ENCODE measurements around the gene SH3BGRL3. TPM values are rescaled to one million over a fixed set of nuclear protein-coding genes. Genes with fewer than 3 reads are reported as not detected.

Gene SH3BGRL3
- total RNA-seq, 1 donor from 2014 or later = 55.0 TPM

DNA sequence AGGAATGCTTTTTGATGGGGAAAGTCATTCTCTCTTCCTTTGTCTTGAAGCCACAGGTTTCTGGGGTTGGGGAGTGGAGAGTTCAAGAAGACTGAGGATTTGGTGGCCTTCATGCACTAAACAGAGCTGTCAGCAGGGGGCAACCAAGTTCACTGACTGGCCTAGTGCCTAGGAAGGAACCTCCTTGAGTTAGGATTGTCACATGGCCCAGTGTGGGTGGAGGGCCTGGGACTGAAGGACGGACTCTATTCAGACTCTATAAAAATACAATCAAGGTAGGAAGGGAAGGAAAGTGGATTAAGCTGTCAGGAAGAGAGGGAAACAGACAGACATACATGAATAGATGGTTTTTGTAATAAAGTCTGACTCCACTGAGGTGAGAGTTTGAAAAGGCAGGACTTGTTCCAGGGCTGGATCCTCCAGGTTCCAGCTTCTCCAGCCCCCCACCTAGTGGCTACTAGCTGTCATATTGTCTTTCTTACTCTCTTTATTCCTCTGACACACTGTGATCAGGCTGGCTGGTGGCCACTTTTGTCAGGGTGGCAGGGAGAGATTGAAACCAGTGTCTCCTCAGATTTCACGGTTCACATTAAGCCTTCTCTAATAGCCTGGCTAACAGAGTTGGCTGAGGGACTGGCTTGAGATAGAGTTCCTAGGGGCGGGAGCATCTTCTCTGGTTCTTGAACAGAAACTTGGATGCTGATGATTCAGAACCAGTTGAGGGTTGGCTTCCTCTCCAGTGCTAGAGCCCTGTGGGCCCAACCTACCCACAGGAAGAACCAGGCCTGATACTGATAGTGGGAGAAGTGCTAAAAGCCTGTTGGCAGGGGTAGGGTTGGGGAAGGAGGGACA is 4.1 kb upstream of the SH3BGRL3 start:
- peak; percentile 91 for DNase-seq (ENCODE audit: low spot score)
- intact Hi-C loops (cut with DNase I) = loop anchor here (1.0 kb wide), 1 partner anchor 45 kb away; no protein-coding TSS in a partner anchor

DNA sequence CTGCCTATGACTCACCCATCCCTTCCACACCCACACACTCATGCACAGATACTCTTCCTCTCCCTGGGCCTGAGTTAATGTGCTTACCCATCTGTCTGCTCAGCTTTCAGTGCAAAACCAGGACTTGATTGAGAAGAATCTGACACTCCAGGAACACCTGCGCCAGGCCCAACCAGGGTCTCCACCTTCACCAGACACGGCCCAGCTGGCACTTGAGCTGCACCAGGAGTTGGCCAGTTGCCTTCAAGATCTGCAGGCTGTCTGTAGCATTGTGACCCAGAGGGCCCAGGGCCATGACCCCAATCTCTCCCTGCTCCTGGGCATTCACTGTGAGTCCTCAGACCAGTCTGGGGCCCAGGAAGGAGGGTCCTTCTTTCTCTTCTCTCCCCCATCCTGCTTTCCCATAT is 3.5 kb upstream of the SH3BGRL3 start:
- intact Hi-C loops (cut with DNase I) = no loop called here

DNA sequence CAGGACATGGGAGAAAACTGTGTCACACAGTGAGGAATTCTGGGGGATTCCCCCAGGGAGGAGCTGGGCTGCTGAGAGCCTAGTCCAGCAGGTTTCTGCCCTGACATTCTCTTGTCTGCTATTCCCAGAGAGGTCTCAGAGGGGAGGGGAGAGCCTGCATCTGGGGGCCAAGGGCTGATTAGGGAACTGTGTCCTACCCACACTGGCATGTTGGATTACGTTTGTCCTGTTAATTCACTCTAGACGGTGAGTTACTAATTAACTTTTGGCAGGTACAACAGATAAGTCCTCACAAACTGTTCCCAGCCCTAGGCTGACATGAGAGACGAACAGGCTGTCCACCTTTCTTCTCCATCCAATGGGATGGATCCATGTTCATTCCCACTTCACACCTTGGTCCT is 2.6 kb upstream of the SH3BGRL3 start:
- intact Hi-C loops (cut with DNase I) = no loop called here
- no peak for DNase-seq (ENCODE audit: low spot score)

More for the DNA sequence above, 3.5 kb upstream of the SH3BGRL3 start:
- DNase-seq (ENCODE audit: low spot score) = no peak

DNA sequence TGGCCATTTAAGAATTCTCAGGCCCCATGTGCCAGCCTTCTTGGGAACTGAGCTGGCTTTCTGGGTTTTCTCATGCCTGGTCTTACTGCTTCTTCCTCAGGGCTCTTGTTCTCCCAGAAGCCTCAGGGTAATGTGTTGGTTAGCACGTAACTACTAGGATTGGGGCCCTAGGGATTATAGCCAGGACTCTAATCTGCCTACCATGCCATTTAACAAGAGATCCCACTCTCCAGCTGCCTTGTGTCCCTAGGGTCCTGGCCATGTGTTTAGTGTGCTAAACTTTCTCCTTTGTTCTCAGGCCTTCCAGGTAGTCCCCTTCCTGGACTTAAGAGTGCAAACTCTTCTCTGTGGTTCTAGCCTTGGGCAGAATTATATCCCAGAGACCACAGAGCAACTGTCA is 2.2 kb upstream of the SH3BGRL3 start:
- intact Hi-C loops (cut with DNase I) = no loop called here
- no peak for DNase-seq (ENCODE audit: low spot score)

DNA sequence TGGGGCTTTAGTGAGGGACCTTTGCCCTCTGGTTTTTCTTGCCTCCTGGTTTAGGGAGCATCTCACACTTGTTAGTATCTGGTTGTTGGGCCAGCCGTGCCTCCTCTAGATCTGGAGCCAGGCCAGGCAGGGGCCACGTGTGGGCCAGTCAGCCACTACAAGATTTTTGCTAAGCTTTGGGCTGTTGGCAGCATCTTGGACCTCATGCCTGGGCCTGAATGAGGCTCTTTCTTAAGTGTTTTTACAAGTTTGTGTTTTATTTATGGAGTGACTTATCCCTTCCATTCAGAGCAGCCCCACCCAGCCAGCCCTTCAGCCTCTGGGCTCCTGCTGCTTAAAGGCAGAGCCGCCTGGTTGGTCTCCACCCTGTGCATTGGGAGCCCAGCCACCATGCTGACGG is 1.6 kb upstream of the SH3BGRL3 start:
- no peak for DNase-seq (ENCODE audit: low spot score)
- intact Hi-C loops (cut with DNase I) = no loop called here

DNA sequence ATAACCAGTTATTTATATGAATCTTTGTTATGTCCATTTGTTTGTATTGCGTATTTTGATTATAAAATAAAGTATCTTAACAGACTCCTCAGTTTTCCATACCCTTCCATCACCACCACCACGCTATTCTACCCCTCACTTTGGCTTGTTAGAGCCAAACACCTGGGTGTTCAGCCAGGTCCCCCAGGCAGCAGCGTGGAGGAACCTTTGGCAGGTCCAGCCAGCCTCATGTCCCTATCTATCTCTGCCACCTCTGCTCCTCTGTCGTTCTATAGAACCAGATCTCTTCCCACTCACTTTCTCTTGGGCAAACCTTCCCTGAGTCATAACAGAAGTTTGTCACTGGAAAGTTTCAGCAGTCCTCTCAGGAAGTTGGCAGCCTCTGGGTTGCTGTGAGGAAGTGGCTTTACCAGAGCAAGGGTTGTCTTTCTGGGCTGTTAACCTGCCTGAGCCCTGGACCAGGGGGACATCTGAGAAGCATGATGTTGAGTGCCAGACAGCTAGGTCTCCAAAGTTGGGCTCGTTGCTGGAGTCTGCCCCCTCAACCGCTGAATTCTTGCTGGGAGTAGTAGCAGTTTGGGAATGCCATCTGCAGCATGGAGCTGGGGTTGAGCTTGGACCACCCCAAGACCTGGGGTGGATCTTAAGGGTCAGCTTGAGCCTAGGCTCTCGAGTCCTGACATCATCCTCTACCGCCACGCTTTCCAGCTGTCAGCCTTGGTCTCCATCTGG is 996 bp upstream of the SH3BGRL3 start:
- no peak for DNase-seq (ENCODE audit: low spot score)
- intact Hi-C loops (cut with DNase I) = no loop called here

DNA sequence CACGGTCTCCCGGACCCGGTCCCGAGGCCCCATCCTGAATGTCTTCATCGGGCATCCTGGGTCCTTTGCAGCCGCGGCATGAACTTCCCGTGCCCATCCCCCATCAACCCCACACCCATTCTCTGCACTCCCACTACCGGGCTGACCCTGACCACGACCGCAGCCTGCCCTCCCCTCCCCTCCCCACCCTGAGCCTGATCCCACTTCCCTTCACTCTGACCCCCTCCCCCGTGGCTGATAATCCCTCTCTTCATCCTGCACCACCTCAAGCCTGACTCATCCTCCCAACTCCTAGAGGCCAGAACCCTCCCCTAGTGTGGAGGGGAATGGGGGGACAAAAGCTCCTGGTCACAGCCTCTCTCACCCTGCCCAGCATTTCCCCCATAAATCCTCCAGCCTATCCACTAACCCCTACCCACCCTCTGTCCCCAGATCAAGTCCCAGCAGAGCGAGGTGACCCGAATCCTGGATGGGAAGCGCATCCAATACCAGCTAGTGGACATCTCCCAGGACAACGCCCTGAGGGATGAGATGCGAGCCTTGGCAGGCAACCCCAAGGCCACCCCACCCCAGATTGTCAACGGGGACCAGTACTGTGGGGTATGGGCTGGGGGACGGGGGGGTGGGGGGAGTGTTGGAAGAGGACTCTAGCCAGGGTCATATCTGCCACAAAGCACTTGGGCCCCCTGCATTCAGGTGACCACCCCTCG is 602 bp downstream of the SH3BGRL3 start:
- intact Hi-C loops (cut with DNase I) = no loop called here

DNA sequence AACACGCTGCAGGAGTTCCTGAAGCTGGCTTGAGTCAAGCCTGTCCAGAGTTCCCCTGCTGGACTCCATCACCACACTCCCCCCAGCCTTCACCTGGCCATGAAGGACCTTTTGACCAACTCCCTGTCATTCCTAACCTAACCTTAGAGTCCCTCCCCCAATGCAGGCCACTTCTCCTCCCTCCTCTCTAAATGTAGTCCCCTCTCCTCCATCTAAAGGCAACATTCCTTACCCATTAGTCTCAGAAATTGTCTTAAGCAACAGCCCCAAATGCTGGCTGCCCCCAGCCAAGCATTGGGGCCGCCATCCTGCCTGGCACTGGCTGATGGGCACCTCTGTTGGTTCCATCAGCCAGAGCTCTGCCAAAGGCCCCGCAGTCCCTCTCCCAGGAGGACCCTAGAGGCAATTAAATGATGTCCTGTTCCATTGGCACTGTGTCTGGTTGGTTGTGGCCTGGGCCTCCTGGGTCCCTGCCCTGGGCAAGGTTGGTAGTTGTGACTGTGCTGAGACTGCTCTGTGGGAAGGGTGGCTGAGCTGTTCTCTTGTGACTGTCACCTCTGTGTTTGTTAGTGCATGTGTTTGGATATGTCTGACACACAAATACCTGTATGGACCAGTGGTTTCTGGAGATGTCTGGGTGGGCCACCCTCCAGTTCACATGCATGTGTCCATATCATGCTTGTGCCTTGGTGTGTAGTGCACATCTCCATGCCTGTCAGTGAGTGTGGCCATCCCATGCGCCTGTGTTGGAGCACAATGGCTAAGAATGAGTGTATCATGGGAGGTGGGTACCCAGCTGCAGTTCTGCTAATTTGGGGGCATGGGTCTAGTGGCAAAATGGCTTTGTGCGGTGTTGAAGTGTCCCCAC is 1.4 kb downstream of the SH3BGRL3 start:
- intact Hi-C loops (cut with DNase I) = no loop called here

More for the DNA sequence above, 602 bp downstream of the SH3BGRL3 start:
- no peak for DNase-seq (ENCODE audit: low spot score)

DNA sequence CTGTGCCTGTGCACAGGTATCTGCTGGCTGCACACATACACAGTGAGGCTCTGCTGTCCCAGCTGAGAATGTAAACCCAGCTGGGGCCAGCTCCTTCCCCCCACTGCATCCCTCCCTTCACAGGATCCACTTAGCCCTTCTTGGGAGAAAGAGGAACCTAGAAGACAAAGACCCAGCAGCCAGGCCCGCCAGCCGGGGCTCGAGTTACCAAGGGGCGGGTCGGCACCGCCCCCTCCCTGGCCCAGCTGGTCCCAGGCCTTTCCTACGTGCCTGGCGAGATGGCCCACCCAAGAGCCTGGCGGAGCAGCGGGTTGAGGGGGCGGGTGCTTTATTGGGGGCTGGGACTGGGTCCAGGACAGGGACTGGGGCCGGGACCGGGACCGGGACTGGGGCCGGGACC is 2.1 kb downstream of the SH3BGRL3 start:
- intact Hi-C loops (cut with DNase I) = loop anchor here (1.0 kb wide), 1 partner anchor 9 kb away; no protein-coding TSS in a partner anchor

More for the DNA sequence above, 1.4 kb downstream of the SH3BGRL3 start:
- DNase-seq (ENCODE audit: low spot score) = no peak

DNA sequence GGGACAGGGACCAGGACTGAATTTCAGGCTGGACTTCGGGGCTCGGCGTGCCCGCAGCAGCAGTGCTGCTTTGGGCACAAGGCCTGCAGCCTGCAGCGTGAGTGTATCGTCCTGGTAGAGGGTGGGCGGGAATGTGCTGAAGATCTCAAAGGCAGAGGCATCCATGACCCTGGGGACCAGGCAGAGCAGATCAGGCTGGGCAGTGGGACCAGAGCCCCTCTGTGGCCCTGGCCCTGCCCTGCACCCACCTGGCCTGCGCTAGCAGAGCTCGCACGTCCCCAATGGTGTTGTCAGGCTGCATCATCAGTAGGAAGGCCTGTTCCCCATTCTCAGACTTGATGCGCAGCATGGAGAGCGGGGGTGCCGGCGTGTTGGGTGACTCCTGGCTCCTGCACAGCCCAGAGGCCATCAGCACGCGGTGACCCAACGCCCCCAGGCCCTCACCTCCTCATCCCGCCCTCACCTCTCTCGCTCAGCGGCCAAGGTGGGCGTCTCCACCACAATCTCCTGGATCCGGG is 2.6 kb downstream of the SH3BGRL3 start:
- intact Hi-C loops (cut with DNase I) = loop anchor here (1.0 kb wide), 1 partner anchor 9 kb away; no protein-coding TSS in a partner anchor
- DNase-seq (ENCODE audit: low spot score) = no peak

More for the DNA sequence above, 2.1 kb downstream of the SH3BGRL3 start:
- no peak for DNase-seq (ENCODE audit: low spot score)

DNA sequence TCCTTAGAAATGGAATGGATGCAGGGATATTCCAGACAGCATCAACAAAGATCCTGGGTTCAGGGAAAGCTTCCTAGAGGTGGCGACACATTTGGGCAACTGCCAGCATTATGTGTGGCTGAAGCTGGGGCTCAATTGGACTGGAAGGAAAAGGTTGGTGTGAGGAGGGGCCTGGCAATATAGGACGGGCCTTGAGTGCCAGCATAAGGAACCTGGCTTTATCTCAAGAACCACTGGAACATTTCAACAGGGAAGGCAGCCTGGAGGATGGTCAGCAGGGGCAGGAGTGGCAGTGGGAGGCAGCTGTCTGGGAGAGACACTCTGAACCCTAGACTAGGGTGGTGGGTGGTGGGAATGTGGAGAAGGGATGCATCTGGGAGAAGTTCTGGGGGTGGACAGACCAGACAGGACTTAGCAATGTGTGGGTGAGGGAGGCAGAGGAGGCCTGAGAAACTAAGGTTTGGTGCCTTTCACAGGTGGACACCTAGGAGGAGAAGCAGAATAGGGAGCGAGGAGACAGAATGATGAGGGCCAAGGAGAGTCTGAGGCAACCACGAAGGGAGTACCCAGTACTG is 3.5 kb downstream of the SH3BGRL3 start:
- intact Hi-C loops (cut with DNase I) = no loop called here

DNA sequence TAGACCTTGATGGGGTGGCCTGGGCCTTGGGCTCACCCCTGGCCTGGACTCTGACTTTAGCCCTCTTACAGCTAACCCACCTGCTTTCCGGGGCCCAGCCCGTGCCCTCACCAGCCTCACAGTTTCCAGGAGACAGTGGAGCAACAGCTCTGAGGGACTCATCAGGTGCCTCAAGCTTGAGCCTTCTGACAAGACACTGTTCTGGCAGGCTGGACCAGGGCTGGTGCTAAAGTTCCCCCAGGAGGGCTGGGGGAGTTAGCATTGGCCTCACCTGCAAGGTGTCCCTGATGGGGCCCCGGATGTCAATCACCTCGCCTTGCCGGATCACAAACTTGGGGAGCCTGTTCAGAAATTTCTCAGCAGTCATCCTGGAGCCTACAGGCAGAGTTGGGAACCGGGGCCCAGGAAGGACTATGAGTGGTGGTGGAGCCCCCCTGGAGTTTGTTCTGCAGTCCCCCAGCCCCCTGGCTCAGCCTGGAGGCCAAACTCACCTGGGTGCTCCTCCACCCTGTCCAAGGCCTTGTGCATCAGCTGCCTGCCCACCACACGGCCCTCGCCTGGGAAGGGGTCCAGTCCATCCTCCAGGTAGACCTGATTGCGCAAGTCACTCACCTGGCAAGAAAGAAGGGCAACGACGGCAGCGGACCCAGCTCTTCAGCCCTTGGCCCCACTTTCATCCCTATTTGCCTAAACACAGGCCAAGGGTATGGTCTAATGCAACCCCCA is 4.1 kb downstream of the SH3BGRL3 start:
- peak; percentile 75 for DNase-seq (ENCODE audit: low spot score)

More for the DNA sequence above, 3.5 kb downstream of the SH3BGRL3 start:
- no peak for DNase-seq (ENCODE audit: low spot score)

DNA sequence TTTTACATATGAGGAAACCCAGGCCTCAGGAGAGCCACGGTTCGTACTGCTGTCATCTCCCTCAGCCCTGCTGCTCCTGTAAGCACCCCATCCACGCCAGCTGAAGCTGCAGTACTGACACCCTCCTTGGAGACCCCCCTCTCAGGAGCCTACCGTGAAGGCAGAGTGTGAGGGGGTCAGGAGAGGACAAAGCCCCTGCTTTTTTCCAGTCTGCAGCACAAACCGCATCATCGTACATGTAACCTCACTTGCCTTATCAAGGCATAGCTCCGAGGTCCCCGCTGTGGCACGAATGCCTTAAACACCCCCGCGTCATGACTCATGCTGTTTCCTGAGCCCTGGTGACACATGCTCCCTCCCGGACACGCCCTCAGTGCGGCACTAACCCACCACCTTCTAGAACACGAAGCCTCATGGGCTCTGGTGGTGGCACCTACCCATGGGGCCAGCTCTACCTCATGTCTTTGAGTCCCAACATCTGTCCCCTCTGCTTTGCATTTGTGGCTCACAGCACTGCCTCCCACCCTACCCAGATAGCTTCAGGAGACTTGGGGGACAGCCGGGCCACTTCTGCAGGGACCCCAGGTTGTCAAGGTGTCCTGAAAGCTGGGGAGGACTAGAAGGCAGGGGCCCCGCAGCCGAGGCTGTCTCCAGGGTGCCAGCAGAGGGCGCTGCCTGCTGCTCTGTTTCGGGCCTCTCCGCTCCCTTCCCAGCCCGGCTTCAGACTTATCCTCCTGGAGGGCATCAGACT is 4.9 kb downstream of the SH3BGRL3 start:
- intact Hi-C loops (cut with DNase I) = loop anchor here (5.0 kb wide), 1 partner anchor 78 kb away; no protein-coding TSS in a partner anchor
- peak; percentile 87 for DNase-seq (ENCODE audit: low spot score)

More for the DNA sequence above, 4.1 kb downstream of the SH3BGRL3 start:
- intact Hi-C loops (cut with DNase I) = no loop called here

DNA sequence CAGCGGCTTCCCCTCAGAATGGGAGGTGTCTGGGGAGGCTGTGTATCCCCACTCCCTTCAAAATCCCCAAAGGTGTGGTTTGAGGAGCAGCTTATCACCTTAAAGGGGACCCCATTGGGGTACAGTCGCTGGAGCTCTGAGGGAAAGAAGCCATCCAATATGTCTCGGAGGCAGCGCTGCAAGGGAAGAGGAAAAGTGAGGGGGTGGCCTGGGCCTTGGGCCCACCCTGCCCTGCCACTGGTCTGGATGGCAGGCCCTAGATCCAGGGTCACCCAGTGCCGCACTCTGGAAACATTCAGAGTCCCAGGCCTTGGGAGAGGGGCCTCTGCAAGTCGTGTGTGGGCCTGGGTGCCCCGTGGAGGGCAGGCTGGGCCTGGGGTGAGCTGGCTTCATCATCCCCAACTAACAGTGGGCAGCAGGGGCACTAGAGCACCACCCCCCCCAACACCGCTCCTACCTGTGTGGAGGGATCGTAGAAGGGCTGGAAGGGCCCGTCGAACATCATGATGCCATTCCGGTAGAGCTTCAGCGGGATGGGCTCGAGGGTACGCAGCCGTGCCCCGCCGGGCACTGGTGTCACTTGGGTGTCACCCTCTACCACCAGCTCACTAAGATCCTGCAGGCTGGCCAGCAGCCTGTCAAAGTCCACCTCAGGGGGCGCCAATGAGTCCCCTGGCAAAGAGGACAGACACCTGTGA is 5.6 kb downstream of the SH3BGRL3 start:
- no peak for DNase-seq (ENCODE audit: low spot score)
- intact Hi-C loops (cut with DNase I) = loop anchor here (5.0 kb wide), 1 partner anchor 77 kb away; no protein-coding TSS in a partner anchor

DNA sequence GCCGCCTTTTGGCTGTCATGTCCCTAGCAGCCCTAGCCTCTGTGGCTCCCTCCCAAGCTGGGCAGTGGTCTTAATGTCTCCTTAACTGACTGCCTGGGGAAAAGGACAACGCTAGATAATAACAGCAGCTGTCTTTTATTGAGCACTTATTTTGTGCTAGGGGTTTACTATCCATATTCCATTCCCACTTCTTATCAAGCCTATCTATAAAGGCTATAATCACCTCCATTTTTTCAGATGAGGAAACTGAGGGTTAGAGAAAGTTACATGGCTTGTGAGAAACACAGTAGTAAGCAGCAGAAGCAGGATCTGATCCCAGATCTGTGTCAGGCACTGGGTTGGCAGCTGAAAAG is 6.2 kb downstream of the SH3BGRL3 start:
- DNase-seq (ENCODE audit: low spot score) = no peak
- intact Hi-C loops (cut with DNase I) = loop anchor here (5.0 kb wide), 1 partner anchor 76 kb away; no protein-coding TSS in a partner anchor

DNA sequence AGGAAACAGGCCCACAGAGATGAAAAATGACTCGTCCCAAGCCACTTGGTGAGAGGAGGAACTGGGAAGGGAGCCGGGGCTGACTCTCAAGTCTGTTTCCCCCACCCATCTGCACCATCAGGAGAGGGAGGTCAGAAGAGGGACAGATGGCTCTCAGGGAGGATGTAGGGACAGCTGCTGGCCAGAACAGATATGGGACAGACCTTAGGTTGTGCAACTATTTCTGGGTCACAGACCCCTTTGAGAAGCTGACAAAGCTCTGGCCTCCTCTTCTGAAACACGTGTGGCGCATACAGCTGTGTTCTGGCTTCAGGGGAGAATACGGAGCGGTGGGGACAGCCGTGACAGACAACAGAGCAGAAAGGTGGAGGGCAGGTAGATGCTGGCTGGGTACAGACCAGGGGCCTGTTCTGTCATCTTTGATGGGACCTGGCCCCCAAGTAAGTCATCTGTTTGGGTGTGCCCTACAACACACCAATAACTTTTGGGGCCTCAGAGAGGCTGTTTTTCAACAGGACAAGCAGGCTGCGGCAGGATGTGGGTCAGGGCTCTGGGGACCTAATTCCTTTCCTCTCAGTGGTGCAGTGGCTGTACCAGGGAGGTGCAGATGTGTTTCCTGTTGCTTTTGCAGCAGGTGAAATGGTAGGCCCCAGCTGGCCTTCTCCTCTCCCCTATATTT is 7.3 kb downstream of the SH3BGRL3 start:
- intact Hi-C loops (cut with DNase I) = loop anchor here (1.0 to 5.0 kb wide), 2 partner anchors 34 to 75 kb away; no protein-coding TSS in a partner anchor
- DNase-seq (ENCODE audit: low spot score) = peak; percentile 15
